ENCODE measurements around the gene NR1H2.

The NR1H2 gene

DNA sequence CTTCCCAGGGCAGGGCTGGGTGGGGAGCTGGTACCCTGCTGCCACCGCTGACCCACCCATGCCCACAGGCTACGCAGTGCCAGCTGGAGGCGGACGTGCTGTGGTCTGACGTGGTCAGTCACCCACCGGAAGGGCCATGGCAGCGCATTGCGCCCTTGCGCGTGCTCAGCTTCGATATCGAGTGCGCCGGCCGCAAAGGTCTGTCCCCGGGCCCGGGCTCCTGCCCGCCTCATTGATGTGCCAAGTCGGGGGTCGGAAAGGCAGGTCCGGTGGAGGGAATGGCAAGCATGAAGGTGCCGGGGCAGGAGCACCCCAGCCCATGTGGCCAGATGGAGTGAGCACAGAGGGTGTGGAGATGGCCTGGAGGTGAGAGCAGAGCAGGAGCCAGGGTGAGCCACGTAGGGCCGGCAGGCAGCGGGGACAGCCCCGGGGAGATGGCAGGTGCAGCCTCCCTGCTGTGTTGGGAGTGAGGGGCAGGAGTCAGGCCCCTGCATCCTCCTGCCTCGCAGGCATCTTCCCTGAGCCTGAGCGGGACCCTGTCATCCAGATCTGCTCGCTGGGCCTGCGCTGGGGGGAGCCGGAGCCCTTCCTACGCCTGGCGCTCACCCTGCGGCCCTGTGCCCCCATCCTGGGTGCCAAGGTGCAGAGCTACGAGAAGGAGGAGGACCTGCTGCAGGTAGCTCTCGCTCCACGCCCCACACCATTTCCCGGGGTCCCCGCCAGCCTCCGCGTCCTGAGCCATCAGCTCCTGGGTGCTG is 26.5 kb downstream of the NR1H2 start:
- Histone ChIP-seq H3K36me3 (replicated peaks in 1 of 2; ENCODE audit: control insufficient read depth in 2 of 2, insufficient read depth in 2 of 2, low read length in 2 of 2) (peaks cover 52 to 66% of the 10 kb centered on the region in 2 donors), H4K8ac (ENCODE audit: low read depth, low read length) (peak overlapping the region; percentile 65), H3K4ac (ENCODE audit: low read length) (no peak overlapping the region), H2BK120ac (ENCODE audit: low read depth, low read length) (no peak overlapping the region), H3K23ac (ENCODE audit: low read depth, low read length, poor library complexity) (peak overlapping the region; percentile 43), H3K79me1 (ENCODE audit: low read depth, low read length) (peaks cover 24% of the 10 kb centered on the region), H3K9ac (ENCODE audit: low read depth, low read length, poor library complexity) (no peak overlapping the region), H2BK5ac (ENCODE audit: low read length) (no peak overlapping the region), H3K14ac (ENCODE audit: low read length) (peak overlapping the region; percentile 82), H3K4me3 (ENCODE audit: low read length in 2 of 2) (no peak overlapping the region), H3K4me1 (ENCODE audit: control insufficient read depth in 2 of 2, insufficient read depth in 1 of 2, low read depth in 1 of 2, low read length in 2 of 2) (peaks cover 0 to 2% of the 10 kb centered on the region in 2 donors), H2AFZ (ENCODE audit: low read length) (no peak overlapping the region), H3K4me2 (ENCODE audit: insufficient read depth, low read length, poor library complexity, severe bottlenecking) (no peak overlapping the region), H3K27ac (replicated peaks; ENCODE audit: low read length) (no peak overlapping the region), H2AK5ac (ENCODE audit: low read depth, low read length) (no peak overlapping the region), H2BK12ac (ENCODE audit: low read length) (no peak overlapping the region), H3K18ac (ENCODE audit: low read length) (no peak overlapping the region), H3K9me3 (replicated peaks in 1 of 2; ENCODE audit: control insufficient read depth in 2 of 2, insufficient read depth in 1 of 2, low read depth in 1 of 2, low read length in 2 of 2) (peaks cover 2 to 5% of the 10 kb centered on the region in 2 donors), H4K91ac (ENCODE audit: low read depth, low read length, poor library complexity) (no peak overlapping the region), H2BK15ac (ENCODE audit: low read length) (no peak overlapping the region), H3K27me3 (ENCODE audit: control insufficient read depth in 3 of 3, insufficient read depth in 3 of 3, low read depth in 1 of 3, low read length in 3 of 3) (no peaks in the 10 kb centered on the region)
- no CpG with 5 or more reads among the region's 41 CpGs for WGBS, 2 donors (ENCODE audit: extremely low coverage in 2 of 2, insufficient read length in 2 of 2, insufficient replicate concordance in 1 of 2)
- no peak for DNase-seq (ENCODE audit: low spot score)

DNA sequence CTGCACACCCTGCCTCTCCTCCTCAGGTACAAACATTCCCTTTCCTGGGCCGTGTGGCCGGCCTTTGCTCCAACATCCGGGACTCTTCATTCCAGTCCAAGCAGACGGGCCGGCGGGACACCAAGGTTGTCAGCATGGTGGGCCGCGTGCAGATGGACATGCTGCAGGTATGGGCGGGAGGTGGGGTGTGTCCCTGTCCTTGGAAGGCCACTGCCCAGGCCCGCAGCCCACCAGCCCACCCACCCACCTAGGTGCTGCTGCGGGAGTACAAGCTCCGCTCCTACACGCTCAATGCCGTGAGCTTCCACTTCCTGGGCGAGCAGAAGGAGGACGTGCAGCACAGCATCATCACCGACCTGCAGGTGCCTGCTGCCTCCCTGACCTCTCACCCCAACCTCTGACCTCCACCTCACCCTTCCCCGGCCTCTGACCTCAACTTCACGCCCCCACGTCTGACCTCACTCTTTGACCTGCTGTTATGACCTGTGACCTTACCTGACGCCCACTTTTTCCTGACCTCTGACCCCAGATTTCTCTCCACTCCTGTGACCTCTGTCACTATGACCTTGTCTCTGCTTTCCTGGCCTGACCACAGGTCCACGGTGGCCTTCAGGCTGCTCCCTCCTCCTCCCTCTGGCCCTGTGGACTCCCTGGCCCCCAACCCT is 30.0 kb downstream of the NR1H2 start:
- Histone ChIP-seq H3K14ac (ENCODE audit: low read length) (no peak overlapping the region), H2BK15ac (ENCODE audit: low read length) (no peak overlapping the region), H3K4ac (ENCODE audit: low read length) (no peak overlapping the region), H3K79me1 (ENCODE audit: low read depth, low read length) (peaks cover 15% of the 10 kb centered on the region), H2AFZ (ENCODE audit: low read length) (no peak overlapping the region), H3K9me3 (replicated peaks in 1 of 2; ENCODE audit: control insufficient read depth in 2 of 2, insufficient read depth in 1 of 2, low read depth in 1 of 2, low read length in 2 of 2) (peaks cover 0 to 2% of the 10 kb centered on the region in 2 donors), H3K27ac (replicated peaks; ENCODE audit: low read length) (no peak overlapping the region), H3K4me3 (ENCODE audit: low read length in 2 of 2) (no peak overlapping the region), H3K36me3 (replicated peaks in 1 of 2; ENCODE audit: control insufficient read depth in 2 of 2, insufficient read depth in 2 of 2, low read length in 2 of 2) (peaks cover 57 to 81% of the 10 kb centered on the region in 2 donors), H4K8ac (ENCODE audit: low read depth, low read length) (no peak overlapping the region), H2AK5ac (ENCODE audit: low read depth, low read length) (no peak overlapping the region), H2BK12ac (ENCODE audit: low read length) (no peak overlapping the region), H3K4me2 (ENCODE audit: insufficient read depth, low read length, poor library complexity, severe bottlenecking) (no peak overlapping the region), H3K18ac (ENCODE audit: low read length) (no peak overlapping the region), H3K23ac (ENCODE audit: low read depth, low read length, poor library complexity) (peak overlapping the region; percentile 73), H3K4me1 (ENCODE audit: control insufficient read depth in 2 of 2, insufficient read depth in 1 of 2, low read depth in 1 of 2, low read length in 2 of 2) (no peaks in the 10 kb centered on the region), H3K27me3 (ENCODE audit: control insufficient read depth in 3 of 3, insufficient read depth in 3 of 3, low read depth in 1 of 3, low read length in 3 of 3) (no peaks in the 10 kb centered on the region), H3K9ac (ENCODE audit: low read depth, low read length, poor library complexity) (peak overlapping the region; percentile 70), H2BK120ac (ENCODE audit: low read depth, low read length) (no peak overlapping the region), H2BK5ac (ENCODE audit: low read length) (no peak overlapping the region), H4K91ac (ENCODE audit: low read depth, low read length, poor library complexity) (no peak overlapping the region)
- no peak for DNase-seq (ENCODE audit: low spot score)
- no CpG with 5 or more reads among the region's 22 CpGs for WGBS, 2 donors (ENCODE audit: extremely low coverage in 2 of 2, insufficient read length in 2 of 2, insufficient replicate concordance in 1 of 2)

DNA sequence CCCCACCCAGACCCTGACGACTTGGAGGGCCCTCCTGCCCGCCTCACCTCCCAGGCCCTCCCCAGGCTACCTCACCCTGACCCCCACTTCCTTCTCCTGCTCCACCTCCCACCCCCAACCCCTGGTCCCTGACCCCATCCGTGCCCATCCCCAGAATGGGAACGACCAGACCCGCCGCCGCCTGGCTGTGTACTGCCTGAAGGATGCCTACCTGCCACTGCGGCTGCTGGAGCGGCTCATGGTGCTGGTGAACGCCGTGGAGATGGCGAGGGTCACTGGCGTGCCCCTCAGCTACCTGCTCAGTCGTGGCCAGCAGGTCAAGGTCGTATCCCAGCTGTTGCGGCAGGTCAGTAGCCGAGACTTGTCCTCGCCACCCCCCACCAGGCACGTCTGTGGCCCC is 30.6 kb downstream of the NR1H2 start:
- peaks cover 55 to 78% of the 10 kb centered on the region in 2 donors for H3K36me3 ChIP-seq (replicated peaks in 1 of 2; ENCODE audit: control insufficient read depth in 2 of 2, insufficient read depth in 2 of 2, low read length in 2 of 2)
- no peak overlapping the region for H3K4ac ChIP-seq (ENCODE audit: low read length)
- H3K9ac ChIP-seq (ENCODE audit: low read depth, low read length, poor library complexity): no peak overlapping the region
- H3K14ac ChIP-seq (ENCODE audit: low read length): no peak overlapping the region
- WGBS, 2 donors (ENCODE audit: extremely low coverage in 2 of 2, insufficient read length in 2 of 2, insufficient replicate concordance in 1 of 2): no CpG with 5 or more reads among the region's 19 CpGs
- no peak overlapping the region for H2BK15ac ChIP-seq (ENCODE audit: low read length)
- H3K79me1 ChIP-seq (ENCODE audit: low read depth, low read length): peaks cover 11% of the 10 kb centered on the region
- no peak overlapping the region for H2BK12ac ChIP-seq (ENCODE audit: low read length)
- no peak overlapping the region for H2BK5ac ChIP-seq (ENCODE audit: low read length)
- no peak overlapping the region for H2BK120ac ChIP-seq (ENCODE audit: low read depth, low read length)
- H3K4me3 ChIP-seq (ENCODE audit: low read length in 2 of 2): no peak overlapping the region
- peaks cover 0 to 2% of the 10 kb centered on the region in 2 donors for H3K9me3 ChIP-seq (replicated peaks in 1 of 2; ENCODE audit: control insufficient read depth in 2 of 2, insufficient read depth in 1 of 2, low read depth in 1 of 2, low read length in 2 of 2)
- no peak overlapping the region for H4K8ac ChIP-seq (ENCODE audit: low read depth, low read length)
- no peak for DNase-seq (ENCODE audit: low spot score)
- no peak overlapping the region for H3K18ac ChIP-seq (ENCODE audit: low read length)
- peak overlapping the region; percentile 65 for H3K23ac ChIP-seq (ENCODE audit: low read depth, low read length, poor library complexity)
- H3K4me2 ChIP-seq (ENCODE audit: insufficient read depth, low read length, poor library complexity, severe bottlenecking): no peak overlapping the region
- H3K27ac ChIP-seq (replicated peaks; ENCODE audit: low read length): no peak overlapping the region
- no peak overlapping the region for H4K91ac ChIP-seq (ENCODE audit: low read depth, low read length, poor library complexity)
- H2AFZ ChIP-seq (ENCODE audit: low read length): no peak overlapping the region
- no peaks in the 10 kb centered on the region for H3K4me1 ChIP-seq (ENCODE audit: control insufficient read depth in 2 of 2, insufficient read depth in 1 of 2, low read depth in 1 of 2, low read length in 2 of 2)
- H2AK5ac ChIP-seq (ENCODE audit: low read depth, low read length): no peak overlapping the region
- H3K27me3 ChIP-seq (ENCODE audit: control insufficient read depth in 3 of 3, insufficient read depth in 3 of 3, low read depth in 1 of 3, low read length in 3 of 3): no peaks in the 10 kb centered on the region

DNA sequence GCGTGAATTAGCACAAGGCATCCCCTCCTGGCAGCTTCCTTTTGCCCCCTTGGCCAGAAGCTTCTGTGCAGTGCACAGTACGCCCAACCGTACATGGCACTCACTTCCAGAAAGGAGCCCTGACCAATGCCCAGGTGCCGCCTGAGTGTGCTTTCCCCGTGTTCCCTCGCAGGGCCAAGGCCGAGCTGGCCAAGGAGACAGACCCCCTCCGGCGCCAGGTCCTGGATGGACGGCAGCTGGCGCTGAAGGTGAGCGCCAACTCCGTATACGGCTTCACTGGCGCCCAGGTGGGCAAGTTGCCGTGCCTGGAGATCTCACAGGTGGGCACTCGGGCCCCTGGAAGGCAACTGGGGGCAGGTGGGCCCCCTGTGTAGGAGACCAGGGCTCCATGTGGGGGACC is 33.1 kb downstream of the NR1H2 start:
- Histone ChIP-seq H2BK120ac (ENCODE audit: low read depth, low read length) (no peak overlapping the region), H3K4me2 (ENCODE audit: insufficient read depth, low read length, poor library complexity, severe bottlenecking) (no peak overlapping the region), H3K27me3 (ENCODE audit: control insufficient read depth in 3 of 3, insufficient read depth in 3 of 3, low read depth in 1 of 3, low read length in 3 of 3) (no peaks in the 10 kb centered on the region), H3K4ac (ENCODE audit: low read length) (no peak overlapping the region), H2AK5ac (ENCODE audit: low read depth, low read length) (no peak overlapping the region), H3K18ac (ENCODE audit: low read length) (no peak overlapping the region), H3K4me3 (ENCODE audit: low read length in 2 of 2) (no peak overlapping the region), H3K36me3 (replicated peaks in 1 of 2; ENCODE audit: control insufficient read depth in 2 of 2, insufficient read depth in 2 of 2, low read length in 2 of 2) (peaks cover 47 to 78% of the 10 kb centered on the region in 2 donors), H3K9ac (ENCODE audit: low read depth, low read length, poor library complexity) (no peak overlapping the region), H3K23ac (ENCODE audit: low read depth, low read length, poor library complexity) (no peak overlapping the region), H2BK5ac (ENCODE audit: low read length) (peak overlapping the region; percentile 11), H2AFZ (ENCODE audit: low read length) (no peak overlapping the region), H4K91ac (ENCODE audit: low read depth, low read length, poor library complexity) (no peak overlapping the region), H3K27ac (replicated peaks; ENCODE audit: low read length) (no peak overlapping the region), H3K14ac (ENCODE audit: low read length) (no peak overlapping the region), H3K79me1 (ENCODE audit: low read depth, low read length) (peaks cover 1% of the 10 kb centered on the region), H3K4me1 (ENCODE audit: control insufficient read depth in 2 of 2, insufficient read depth in 1 of 2, low read depth in 1 of 2, low read length in 2 of 2) (no peaks in the 10 kb centered on the region), H3K9me3 (replicated peaks in 1 of 2; ENCODE audit: control insufficient read depth in 2 of 2, insufficient read depth in 1 of 2, low read depth in 1 of 2, low read length in 2 of 2) (peaks cover 0 to 3% of the 10 kb centered on the region in 2 donors), H2BK12ac (ENCODE audit: low read length) (no peak overlapping the region), H2BK15ac (ENCODE audit: low read length) (no peak overlapping the region), H4K8ac (ENCODE audit: low read depth, low read length) (no peak overlapping the region)
- no peak for DNase-seq (ENCODE audit: low spot score)
- whole genome bisulfite sequencing, 2 donors (ENCODE audit: extremely low coverage in 2 of 2, insufficient read length in 2 of 2, insufficient replicate concordance in 1 of 2): no CpG with 5 or more reads among the region's 17 CpGs
